ENCODE measurements around the gene ADGRV1.
"Not testable (repeated sequence)": the region's sequence is repeated elsewhere in the genome, so short reads cannot be mapped to it uniquely, and the experiment has no call there.

The ADGRV1 gene

GRCh38 chr5:90982576-90982975, 424.0 kb downstream of the ADGRV1 start:
- DNase-seq (ENCODE audit: low read depth in 2 of 3, low spot score in 2 of 3), result no peak

GRCh38 chr5:90983148-90983547, 424.6 kb downstream of the ADGRV1 start:
- no peak for DNase-seq (ENCODE audit: low read depth in 2 of 3, low spot score in 2 of 3)

- no peak for DNase-seq (ENCODE audit: low read depth in 2 of 3, low spot score in 2 of 3)
Observed at GRCh38 chr5:90983711-90984124, 425.1 kb downstream of the ADGRV1 start.

GRCh38 chr5:90985341-90985740, 426.7 kb downstream of the ADGRV1 start:
- no peak for DNase-seq (ENCODE audit: low read depth in 2 of 3, low spot score in 2 of 3)

- DNase-seq (ENCODE audit: low read depth in 2 of 3, low spot score in 2 of 3), result no peak
Observed at GRCh38 chr5:90987726-90988125, 429.1 kb downstream of the ADGRV1 start.

GRCh38 chr5:90991201-90991600, 432.6 kb downstream of the ADGRV1 start:
- DNase-seq (ENCODE audit: low read depth in 2 of 3, low spot score in 2 of 3), result no peak

- no peak for DNase-seq (ENCODE audit: low read depth in 2 of 3, low spot score in 2 of 3)
Observed at GRCh38 chr5:90994796-90995195, 436.2 kb downstream of the ADGRV1 start.

GRCh38 chr5:90996089-90996488, 437.5 kb downstream of the ADGRV1 start:
- no peak for DNase-seq (ENCODE audit: low read depth in 2 of 3, low spot score in 2 of 3)

GRCh38 chr5:90997082-90997481, 438.5 kb downstream of the ADGRV1 start:
- DNase-seq (ENCODE audit: low read depth in 2 of 3, low spot score in 2 of 3), result no peak

GRCh38 chr5:91000743-91001142, 442.1 kb downstream of the ADGRV1 start:
- DNase-seq (ENCODE audit: low read depth in 2 of 3, low spot score in 2 of 3), result no peak

GRCh38 chr5:91006713-91007112, 448.1 kb downstream of the ADGRV1 start:
- DNase-seq (ENCODE audit: low read depth in 2 of 3, low spot score in 2 of 3), result no peak

- no peak for DNase-seq (ENCODE audit: low read depth in 2 of 3, low spot score in 2 of 3)
Observed at GRCh38 chr5:91007251-91007650, 448.7 kb downstream of the ADGRV1 start.

GRCh38 chr5:91007780-91008402, 449.3 kb downstream of the ADGRV1 start:
- DNase-seq (ENCODE audit: low read depth in 2 of 3, low spot score in 2 of 3), result no peak

- DNase-seq (ENCODE audit: low read depth in 2 of 3, low spot score in 2 of 3), result no peak
Observed at GRCh38 chr5:91010090-91010489, 451.5 kb downstream of the ADGRV1 start.

- DNase-seq (ENCODE audit: low read depth in 2 of 3, low spot score in 2 of 3), result no peak
Observed at GRCh38 chr5:91011029-91011428, 452.4 kb downstream of the ADGRV1 start.

GRCh38 chr5:91012867-91013266, 454.3 kb downstream of the ADGRV1 start:
- not testable (repeated sequence) for DNase-seq (ENCODE audit: low read depth in 2 of 3, low spot score in 2 of 3)

GRCh38 chr5:91016322-91016721, 457.7 kb downstream of the ADGRV1 start:
- no peak for DNase-seq (ENCODE audit: low read depth in 2 of 3, low spot score in 2 of 3)

GRCh38 chr5:91016954-91017700, 458.5 kb downstream of the ADGRV1 start:
- no peak for DNase-seq (ENCODE audit: low read depth in 2 of 3, low spot score in 2 of 3)

- no peak for DNase-seq (ENCODE audit: low read depth in 2 of 3, low spot score in 2 of 3)
Observed at GRCh38 chr5:91018200-91018599, 459.6 kb downstream of the ADGRV1 start.

- no peak for DNase-seq (ENCODE audit: low read depth in 2 of 3, low spot score in 2 of 3)
Observed at GRCh38 chr5:91018712-91019371, 460.2 kb downstream of the ADGRV1 start.

- no peak for DNase-seq (ENCODE audit: low read depth in 2 of 3, low spot score in 2 of 3)
Observed at GRCh38 chr5:91020065-91020800, 461.6 kb downstream of the ADGRV1 start.

GRCh38 chr5:91022518-91022917, 463.9 kb downstream of the ADGRV1 start:
- DNase-seq (ENCODE audit: low read depth in 2 of 3, low spot score in 2 of 3), result no peak

All from activated CD8-positive, alpha-beta memory T cell treated with anti-CD3 and anti-CD28 coated beads for 48 hours (primary cell).